GM12873 (cell line): ENCODE measurements around the gene TTC33.

ENCODE experiments used
- TF ChIP-seq, protein P1 (sequence below): IDR thresholded peaks from 2 replicates; pipeline ENCODE4 v1.5.1; 2012; ENCODE audit warnings: low read depth, mild to moderate bottlenecking, moderate library complexity, low read length, control low read depth; ENCODE audit not compliant: insufficient read depth; ENCODE audit errors: missing control alignments

TTC33 gene

DNA sequence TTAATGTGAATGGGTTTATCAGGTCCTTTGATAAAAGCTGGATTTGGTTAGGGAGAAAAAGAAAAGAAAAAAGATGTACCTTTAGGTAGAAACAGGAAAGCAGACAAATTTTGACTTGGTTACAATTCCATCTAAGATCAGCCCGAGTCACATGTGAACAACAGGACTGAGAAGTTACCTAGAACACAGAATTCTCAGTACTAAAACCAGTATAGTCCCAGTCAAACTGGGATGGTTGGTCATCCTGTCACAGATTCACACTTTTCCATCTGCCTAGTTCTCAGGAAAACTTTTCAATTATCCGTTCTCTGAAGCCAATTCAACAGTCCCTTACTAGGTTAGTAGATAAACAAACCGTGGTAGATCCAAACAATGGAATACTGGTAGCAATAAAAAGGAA, 266.3 kb downstream of the TTC33 start:
- TF ChIP-seq, protein P1, sequence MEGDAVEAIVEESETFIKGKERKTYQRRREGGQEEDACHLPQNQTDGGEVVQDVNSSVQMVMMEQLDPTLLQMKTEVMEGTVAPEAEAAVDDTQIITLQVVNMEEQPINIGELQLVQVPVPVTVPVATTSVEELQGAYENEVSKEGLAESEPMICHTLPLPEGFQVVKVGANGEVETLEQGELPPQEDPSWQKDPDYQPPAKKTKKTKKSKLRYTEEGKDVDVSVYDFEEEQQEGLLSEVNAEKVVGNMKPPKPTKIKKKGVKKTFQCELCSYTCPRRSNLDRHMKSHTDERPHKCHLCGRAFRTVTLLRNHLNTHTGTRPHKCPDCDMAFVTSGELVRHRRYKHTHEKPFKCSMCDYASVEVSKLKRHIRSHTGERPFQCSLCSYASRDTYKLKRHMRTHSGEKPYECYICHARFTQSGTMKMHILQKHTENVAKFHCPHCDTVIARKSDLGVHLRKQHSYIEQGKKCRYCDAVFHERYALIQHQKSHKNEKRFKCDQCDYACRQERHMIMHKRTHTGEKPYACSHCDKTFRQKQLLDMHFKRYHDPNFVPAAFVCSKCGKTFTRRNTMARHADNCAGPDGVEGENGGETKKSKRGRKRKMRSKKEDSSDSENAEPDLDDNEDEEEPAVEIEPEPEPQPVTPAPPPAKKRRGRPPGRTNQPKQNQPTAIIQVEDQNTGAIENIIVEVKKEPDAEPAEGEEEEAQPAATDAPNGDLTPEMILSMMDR, result no peak

DNA sequence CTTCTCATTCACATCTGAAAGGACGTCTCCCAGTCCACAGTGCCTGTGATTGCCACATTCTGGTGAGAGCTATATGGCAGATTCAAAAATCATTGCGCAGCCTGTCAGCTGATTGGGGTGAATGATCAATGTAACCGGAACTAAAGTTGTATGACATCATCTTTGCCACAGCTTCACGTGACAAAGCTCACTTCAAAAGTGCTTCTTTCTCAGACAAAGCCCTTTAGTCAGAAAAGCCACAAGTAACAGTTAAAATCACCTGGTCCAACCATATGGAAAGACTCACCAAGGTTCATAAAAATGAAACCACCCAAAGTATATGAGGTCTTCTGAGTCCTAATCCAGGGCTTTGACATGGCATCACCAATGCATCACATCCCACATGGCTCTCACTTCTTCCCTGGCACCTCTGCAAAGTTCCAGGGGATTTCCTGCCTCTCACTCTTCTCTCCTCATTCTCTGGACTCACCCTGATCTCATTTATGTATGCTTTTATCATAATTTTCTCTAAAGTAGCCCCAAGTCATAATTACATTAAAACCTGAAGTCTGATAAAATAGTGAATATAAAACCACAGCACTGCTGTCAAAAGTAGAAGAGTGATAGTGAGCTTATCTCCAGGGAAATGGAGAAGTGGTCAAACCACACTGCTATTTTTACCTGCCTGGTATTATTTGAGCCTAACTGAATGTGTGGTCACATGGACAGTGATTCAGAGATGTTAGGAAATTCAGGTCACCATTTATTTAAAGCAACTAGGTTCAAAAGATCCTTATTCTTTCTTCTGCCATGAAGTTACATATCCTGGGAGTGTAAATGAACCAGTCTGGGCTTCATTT, 269.1 kb downstream of the TTC33 start:
- TF ChIP-seq, protein P1, result no peak

DNA sequence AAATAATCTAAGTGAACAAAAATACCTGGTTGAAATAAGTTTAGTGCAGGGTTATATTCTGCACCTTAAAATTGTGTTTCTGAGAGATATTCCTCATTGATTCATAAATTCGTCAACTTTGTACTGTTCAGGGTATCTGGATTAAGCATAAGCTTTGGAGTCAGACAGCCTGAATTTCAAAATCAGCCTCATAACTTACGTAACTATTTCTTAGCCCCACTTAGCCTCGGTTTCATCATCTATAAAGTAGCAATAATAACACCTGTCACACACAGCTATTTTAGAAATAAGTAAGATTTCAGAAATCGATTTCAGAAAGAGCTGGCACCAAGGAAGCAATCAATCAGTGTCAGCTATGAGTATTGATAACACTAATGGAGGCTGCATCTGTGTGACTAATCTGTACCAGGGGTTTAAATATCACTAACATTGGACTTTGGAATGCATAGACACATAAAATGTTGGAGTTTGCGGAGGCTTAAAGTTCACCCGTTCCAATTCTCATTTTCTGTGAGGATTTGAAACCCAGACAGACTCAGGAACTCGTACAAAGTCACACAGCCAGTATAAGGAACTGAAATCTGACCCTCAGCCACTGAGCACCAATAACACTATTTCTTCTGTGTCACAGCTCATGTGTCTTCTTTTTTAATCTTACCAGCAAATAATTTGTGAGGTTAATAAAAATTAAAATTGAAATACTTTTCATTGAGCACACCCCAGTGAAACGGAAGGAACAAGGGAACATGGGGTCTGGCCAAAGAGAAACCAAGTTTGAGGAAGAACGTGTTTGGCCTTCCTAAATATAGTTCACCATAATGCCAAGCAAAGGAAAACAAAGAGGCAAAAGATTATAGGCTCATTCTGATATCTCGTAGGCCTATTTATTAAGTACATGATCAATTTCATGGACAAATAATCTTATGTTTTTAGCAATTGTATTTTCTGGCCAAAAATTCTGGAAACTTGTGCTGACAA, 270.5 kb downstream of the TTC33 start:
- TF ChIP-seq, protein P1, result no peak

DNA sequence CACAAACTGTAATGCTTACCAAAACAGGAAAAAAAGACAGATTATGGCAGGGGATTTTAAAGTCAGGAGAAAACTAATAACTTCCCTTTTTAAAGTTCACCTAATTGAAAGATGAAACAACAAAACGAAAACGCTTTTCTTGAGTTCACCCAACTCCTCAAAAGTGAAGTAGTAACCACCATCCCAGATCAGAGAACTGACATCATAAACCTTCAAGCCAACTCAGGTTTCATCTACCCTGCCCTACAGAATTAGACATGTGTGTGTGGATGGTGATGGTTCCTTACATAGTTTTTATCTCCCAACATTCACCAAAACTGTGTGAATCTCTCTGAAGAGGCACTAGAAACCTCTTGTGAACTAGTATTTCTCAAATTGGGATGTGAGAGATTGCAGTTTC, 271.3 kb downstream of the TTC33 start:
- TF ChIP-seq, protein P1, result no peak

DNA sequence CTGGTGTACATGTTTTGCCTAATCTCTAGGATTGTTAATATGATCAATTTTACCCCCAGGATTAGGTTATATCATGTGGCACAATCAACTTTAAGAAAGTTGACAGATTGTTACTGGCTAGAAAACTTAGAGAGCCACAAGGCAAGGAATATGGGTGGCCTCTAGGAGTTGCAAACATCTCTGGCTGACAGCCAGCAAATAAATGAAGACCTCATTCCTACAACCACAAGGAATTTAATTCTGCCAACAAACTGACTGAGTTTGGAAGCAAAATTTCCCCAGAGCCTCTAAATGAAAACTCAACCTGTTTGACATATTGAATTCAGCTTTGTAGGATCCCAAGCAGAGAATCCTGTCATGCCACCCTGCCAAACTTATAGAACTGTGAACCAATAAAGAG, 272.4 kb downstream of the TTC33 start:
- TF ChIP-seq, protein P1, result no peak

DNA sequence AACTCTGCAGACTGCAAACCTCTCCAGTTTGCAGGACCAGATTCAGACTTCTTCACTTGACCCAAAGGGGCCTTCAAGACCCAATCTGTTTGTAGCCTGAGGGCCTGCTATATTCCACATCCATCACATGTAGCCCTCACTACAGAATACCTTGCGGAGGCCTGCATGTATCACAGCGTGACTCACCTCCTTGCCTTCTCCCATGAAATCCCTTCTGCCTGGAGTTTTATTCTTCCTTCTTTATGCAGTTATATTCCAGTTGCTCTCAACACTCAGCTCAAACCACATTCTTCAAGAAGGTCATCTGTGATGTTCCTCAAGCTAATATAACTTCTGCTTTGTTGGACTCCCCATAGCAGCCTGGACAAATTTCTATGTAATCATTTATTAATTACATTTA, 274.5 kb downstream of the TTC33 start:
- TF ChIP-seq, protein P1, result no peak

DNA sequence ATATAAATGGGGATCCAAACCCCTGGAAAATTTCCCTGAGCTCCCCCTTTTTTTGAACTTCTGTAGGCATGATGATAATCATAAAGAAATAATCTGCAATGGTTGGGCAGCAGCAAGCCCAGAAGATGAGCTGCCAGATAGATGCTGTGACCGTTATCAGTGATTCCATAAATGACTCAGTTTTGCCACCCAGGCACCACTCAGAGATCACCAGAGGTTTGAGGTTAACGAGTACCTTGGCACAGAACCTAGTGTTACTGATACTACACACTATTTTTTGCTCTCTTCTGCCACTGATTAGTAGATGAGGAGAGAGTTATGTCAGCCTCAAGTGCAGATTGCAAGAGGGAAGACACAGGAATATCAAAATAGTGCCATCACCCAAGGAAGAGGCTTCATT, 275.4 kb downstream of the TTC33 start:
- TF ChIP-seq, protein P1, result no peak
